Activated naive CD4-positive, alpha-beta T cell (primary cell): ENCODE results near the gene EVX2.

Source experiments
- DNase-seq, 4 experiments: peaks; one replicate each; lab custom pipeline; 2025; lab: John Stamatoyannopoulos, UW

Gene EVX2

DNA sequence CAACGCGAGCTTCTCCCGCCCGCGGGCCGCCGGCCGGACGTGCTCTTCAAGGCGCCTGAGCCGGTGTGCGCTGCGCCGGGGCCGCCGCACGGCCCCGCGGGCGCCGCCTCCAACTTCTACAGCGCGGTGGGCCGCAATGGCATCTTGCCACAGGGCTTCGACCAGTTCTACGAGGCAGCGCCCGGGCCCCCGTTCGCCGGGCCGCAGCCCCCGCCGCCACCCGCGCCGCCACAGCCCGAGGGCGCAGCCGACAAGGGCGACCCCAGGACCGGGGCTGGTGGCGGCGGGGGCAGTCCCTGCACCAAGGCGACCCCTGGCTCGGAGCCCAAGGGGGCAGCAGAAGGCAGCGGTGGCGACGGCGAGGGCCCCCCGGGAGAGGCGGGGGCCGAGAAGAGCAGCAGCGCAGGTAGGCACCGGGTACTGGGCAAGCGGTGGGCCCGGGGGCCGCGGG is 24.0 kb upstream of the EVX2 start:
- DNase-seq, result no peak

DNA sequence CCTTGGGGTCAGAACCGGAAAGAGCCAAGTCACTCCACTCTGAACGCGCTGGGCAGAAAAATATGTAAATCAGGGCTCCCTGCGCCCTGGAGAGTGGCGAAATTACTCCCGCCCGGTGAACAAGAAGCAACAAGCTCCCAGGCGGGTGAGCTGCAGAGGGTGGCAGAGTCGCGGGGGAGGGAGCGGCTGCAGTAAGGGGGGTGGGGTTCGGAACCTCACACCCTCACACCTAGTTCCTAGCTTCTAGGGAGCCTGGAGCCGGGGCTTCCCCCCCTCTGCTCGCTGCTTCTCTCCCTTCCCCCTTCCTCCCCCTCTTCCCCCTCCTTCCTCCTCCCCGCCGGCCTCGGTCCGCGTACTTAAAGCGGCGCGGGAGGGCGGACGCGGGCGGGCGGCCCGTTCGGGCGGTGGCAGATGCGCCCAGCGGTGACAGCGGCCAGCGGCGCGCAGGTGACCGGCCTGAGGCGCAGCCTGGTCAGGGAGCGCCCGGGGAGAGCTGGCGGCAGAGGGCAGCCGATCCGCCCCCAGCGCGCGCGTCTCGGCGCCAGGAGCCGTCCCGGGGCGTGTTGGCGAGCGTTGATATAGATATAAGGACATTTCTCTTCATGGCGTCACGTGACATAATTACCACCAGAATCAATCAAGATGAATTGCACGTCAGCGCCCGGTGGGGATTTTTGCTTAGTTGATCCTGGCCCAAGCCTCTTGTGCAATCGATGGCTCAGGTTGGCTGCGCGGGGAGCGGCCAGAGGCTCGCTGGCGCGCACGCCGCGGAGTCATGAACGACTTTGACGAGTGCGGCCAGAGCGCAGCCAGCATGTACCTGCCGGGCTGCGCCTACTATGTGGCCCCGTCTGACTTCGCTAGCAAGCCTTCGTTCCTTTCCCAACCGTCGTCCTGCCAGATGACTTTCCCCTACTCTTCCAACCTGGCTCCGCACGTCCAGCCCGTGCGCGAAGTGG is 23.1 kb upstream of the EVX2 start, which contains the start of gene HOXD11:
Gene HOXD11, plus strand, starts transcription at position 700 of the 959 bp plus-strand sequence. Its CDS starts 76 bp downstream, at position 776.
- no peak for DNase-seq

GRCh38 chr2:176105730-176106580 is 22.2 kb upstream of the EVX2 start:
- DNase-seq, result no peak

- no peak for DNase-seq
Measured at GRCh38 chr2:176105078-176105729, 21.4 kb upstream of the EVX2 start.

- DNase-seq, result no peak
Measured at GRCh38 chr2:176104316-176105077, 20.7 kb upstream of the EVX2 start.

DNA sequence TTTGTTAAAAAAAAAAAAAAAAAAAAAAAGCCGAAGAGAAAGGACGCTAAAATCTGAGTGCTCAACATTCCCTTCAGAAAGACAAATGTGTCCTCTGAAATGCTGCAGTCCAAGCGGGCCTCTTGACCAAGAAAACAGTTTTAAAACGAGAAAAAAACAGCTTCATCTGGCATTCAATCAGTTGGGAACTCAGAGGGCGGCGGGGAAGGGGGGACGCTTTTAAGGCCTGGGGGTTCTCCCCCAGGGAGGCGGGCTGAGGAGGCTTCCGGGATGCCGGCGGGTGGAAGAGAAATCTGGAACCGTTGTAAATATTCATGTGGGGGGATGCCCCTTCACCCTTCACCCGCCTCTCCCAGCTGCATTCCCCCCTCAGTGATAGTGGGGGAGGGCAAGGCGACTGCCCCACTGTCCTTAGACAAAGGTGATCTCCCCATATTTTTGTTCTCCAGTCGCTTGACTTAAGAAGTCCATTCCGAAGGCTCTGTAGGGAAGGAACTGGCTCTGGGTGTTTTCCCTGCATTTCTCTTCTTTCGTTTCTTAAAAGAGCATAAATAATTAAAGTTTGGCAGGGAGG is 20.1 kb upstream of the EVX2 start:
- no peak for DNase-seq

- DNase-seq, result no peak
Measured at GRCh38 chr2:176103194-176103593, 19.4 kb upstream of the EVX2 start.

DNA sequence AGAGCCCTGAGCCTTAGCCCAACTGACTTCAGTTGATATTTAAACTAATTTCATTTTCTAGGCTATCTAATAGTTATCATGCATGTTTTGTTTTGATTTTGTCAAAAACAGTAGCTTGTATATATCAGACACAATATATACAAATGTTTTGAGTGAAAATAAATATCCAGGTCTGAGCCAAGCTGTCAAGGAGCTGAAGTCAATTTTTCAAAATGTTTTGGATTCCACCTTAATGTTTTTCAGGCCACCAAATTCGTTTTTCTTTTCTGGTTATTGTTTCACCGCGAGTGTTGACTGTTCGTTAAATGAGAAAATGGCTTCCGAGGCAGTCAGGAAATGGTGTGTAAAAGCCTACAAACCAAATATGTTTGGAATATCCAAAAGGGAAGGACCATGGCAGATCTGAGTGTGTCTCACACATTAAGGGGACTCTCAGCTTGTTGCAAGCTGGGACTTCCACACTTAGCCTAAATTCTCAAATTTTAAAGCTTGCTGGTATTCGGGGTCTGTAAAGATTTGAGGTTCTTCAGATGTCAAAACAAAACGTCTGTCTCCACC is 18.6 kb upstream of the EVX2 start:
- no peak for DNase-seq

GRCh38 chr2:176101842-176102241 is 18.1 kb upstream of the EVX2 start:
- DNase-seq, result no peak

DNA sequence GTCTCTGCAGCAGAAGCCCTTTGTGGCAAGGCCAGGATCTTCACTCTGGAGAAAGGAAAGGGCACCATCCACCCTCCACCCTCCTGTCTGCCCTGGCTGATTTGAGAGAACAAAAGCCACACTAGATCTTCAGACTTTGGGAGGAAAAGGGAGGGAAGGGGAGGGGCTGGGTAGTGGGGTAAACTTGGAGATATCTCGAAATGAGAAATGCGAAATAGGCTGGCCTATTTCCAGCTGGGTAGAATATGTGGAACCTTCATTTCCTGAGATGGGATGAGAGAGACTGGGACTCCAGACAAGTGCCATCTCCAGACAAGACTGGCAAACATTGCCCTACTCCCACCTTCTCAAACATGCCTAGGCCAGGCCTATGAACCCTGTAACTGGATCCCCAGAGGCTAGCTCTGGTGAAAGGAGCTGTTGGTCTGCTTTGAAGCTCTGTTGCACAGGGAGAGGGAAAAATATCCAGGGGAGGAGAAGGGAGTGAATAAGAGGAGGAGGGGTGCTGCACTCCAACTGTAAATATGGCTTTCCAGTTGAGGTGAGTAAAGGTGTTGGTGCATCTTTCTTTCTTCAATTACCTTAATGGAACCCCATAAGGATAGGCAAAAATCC is 17.6 kb upstream of the EVX2 start:
- DNase-seq, result no peak

DNA sequence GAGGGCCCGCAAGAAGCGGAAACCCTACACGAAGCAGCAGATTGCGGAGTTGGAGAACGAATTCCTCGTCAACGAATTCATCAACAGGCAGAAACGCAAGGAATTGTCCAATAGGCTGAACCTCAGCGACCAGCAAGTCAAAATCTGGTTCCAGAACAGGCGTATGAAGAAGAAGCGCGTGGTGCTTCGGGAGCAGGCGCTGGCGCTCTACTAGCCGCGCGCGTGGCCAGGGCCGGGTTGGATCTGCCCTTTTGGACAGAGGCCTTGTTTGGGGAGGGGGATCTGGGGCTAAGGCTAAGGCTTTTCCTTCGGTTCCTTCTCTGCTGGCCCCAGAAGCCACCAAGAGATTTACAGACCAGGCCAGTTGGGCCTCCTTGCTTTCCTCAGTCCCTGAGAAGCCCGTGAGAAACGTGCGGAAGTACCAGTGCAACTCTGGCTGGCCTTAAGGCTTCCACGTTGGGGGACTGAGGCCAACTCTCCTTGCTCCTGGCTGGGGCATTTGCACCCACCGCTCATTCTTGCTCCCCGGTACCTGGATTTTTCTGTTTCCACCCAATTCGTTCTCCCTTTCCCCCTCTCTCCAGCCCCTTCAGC is 16.9 kb upstream of the EVX2 start:
- DNase-seq, result no peak

DNA sequence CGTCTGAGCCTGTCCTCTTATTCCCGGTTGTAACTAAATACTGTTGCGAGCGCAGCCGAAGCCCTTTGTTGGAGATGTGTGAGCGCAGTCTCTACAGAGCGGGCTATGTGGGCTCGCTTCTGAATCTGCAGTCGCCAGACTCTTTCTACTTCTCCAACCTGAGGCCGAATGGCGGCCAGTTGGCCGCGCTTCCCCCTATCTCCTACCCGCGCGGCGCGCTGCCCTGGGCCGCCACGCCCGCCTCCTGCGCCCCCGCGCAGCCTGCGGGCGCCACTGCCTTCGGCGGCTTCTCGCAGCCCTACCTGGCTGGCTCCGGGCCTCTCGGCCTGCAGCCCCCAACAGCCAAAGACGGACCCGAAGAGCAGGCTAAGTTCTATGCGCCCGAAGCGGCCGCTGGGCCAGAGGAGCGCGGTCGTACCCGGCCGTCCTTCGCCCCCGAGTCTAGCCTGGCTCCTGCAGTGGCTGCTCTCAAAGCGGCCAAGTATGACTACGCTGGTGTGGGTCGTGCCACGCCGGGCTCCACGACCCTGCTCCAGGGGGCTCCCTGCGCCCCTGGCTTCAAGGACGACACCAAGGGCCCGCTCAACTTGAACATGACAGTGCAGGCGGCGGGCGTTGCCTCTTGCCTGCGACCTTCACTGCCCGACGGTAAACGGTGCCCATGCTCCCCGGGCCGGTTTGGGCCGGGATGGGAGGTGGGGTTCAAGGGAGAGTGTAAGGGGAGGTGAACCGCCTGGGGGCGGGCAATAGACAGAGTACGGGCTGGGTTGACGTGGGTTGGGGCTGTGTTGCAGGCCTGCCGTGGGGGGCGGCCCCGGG is 16.2 kb upstream of the EVX2 start, which contains the start of gene HOXD12:
Gene HOXD12, plus strand, starts transcription at position 68 of the 819 bp plus-strand sequence. Its CDS starts 7 bp downstream, at position 75.
- DNase-seq, result no peak

- no peak for DNase-seq
Measured at GRCh38 chr2:176099159-176099727, 15.5 kb upstream of the EVX2 start.

- DNase-seq, result no peak
Measured at GRCh38 chr2:176098366-176099158, 14.8 kb upstream of the EVX2 start.

- no peak for DNase-seq
Measured at GRCh38 chr2:176097820-176098365, 14.1 kb upstream of the EVX2 start.

DNA sequence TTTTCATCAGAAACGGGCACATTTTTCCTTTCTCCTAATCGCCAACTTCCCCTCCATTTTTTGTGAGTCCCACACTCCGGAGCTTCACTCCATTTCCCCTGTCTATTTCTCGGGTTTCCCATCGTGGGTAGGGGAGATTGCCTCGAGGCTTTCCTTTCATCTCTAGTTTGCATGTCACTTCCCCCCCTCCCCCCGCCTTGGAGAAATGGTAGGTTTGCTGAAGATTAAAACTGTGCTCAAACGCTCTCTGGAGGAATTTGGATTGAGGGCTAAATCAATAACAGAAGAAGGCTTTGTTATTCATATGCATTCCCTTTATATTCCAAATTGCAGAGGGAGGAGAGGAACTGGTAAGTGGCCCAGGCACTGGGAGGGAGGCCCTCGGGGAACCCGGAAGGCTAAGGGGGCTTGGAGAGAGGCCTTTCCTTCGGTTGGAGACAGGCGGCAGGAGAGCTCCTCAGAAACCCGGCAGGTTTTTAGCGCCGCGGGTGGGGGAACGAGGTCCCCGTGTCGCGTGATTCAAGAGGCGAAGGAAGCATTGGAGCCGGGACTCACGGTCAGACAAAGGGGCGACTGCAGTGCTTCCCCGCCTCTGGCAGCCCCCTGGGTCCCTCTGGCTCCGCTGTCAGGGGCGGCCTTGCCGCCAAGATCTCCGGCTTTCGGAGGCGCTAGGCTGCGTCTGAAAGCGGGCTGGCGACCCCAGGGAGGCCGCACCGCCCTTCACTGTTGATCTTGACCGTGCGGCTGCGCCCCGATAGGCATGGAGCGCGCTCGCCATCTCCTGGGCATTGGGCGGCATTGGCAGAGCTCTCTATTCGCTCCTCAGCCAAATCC is 13.4 kb upstream of the EVX2 start:
- peak in 2 of 4 experiments; percentile 14 to 23 for DNase-seq
